ENCODE measurements around the gene EFHC1.

EFHC1 gene

DNA sequence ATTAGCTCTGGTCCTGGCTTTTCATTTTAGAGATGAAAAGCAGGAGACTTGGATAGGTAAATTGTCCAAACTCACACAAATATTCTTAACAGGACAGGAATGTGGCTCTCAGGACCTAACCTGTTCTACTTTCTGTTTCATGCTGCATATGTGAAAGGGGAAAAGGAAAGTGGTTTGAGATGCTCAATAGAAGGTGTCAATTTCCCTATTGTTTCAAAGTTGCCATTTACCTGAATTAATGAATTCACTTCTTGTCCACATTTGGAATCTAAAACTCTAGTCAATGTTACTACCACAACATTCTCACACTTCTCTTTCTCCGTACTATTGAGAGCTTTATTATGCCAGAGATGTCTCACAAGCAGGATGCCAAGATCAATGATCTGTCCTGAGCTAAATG lies 4.8 kb upstream of the EFHC1 start:
- Histone ChIP-seq H4K20me1 (ENCODE audit: insufficient read depth, low read length) (no peaks in the 10 kb centered on the region), H3K4me1 (ENCODE audit: low read length) (peaks cover 46% of the 10 kb centered on the region), H2AFZ (ENCODE audit: low read length) (no peak overlapping the region), H3F3A (ENCODE audit: insufficient read depth, low read length) (peaks cover 15% of the 10 kb centered on the region), H3K27ac (ENCODE audit: low read length) (no peak overlapping the region), H3K4me3 (ENCODE audit: low read length) (peak overlapping the region; percentile 23; the same call in 1 of the 2 replicates), H3K9me2 (replicated peaks; ENCODE audit: insufficient read depth, low read length) (no peaks in the 10 kb centered on the region), H3K27me3 (replicated peaks; ENCODE audit: insufficient read depth, low read length) (no peaks in the 10 kb centered on the region), H3K36me3 (replicated peaks; ENCODE audit: insufficient read depth, low read length) (no peaks in the 10 kb centered on the region), H3K9ac (ENCODE audit: low read length) (no peak overlapping the region), H3K79me2 (ENCODE audit: low read length) (no peaks in the 10 kb centered on the region), H3K9me3 (replicated peaks; ENCODE audit: insufficient read depth, low read length) (no peaks in the 10 kb centered on the region), H3K4me2 (ENCODE audit: low read depth, low read length) (peak overlapping the region; percentile 67)
- TF ChIP-seq EZH2 (optimal IDR thresholded peaks at IDR 0.05; ENCODE audit: low read depth, low read length) (no peak), EZH2phosphoT487 (IDR thresholded peaks at IDR 0.05; ENCODE audit: low read length) (no peak)
- TF ChIP-seq, protein P1, sequence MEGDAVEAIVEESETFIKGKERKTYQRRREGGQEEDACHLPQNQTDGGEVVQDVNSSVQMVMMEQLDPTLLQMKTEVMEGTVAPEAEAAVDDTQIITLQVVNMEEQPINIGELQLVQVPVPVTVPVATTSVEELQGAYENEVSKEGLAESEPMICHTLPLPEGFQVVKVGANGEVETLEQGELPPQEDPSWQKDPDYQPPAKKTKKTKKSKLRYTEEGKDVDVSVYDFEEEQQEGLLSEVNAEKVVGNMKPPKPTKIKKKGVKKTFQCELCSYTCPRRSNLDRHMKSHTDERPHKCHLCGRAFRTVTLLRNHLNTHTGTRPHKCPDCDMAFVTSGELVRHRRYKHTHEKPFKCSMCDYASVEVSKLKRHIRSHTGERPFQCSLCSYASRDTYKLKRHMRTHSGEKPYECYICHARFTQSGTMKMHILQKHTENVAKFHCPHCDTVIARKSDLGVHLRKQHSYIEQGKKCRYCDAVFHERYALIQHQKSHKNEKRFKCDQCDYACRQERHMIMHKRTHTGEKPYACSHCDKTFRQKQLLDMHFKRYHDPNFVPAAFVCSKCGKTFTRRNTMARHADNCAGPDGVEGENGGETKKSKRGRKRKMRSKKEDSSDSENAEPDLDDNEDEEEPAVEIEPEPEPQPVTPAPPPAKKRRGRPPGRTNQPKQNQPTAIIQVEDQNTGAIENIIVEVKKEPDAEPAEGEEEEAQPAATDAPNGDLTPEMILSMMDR (IDR thresholded peaks at IDR 0.05; ENCODE audit: low read length): no peak
- DNase-seq: peak; percentile 49

DNA sequence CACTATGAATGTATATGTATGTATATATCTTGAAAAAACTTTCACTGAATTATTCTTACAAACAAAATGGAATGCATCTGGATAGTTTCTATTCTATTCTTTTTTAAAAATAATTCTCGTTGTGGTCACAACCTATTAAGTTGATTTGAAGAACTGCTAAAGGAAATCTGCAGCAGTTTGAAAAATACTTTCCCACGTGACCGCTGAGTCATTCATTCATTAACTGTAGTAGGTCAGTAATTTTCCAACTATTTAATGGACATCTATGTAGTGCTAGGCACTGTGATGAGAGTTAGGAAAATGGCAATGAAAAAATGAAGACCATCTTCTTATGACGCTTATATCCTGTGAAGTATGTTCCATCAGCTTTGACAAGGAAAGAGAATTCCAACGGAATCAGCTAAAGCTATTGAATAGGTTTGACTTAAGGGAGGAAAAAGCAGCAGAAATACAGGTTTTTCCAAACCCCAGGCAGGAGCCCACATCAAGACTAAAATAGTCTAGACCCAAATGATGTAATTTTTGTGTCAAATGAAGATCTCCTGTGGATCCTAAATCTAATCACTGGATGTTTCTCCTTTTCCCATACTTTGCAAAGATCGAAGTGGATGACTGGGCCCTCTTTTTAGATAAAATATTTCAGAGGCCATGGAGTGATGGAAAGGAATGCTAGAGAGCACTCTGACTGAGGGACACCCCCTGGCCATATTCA lies 4.1 kb upstream of the EFHC1 start:
- no peaks in the 10 kb centered on the region for H3K9me3 ChIP-seq (replicated peaks; ENCODE audit: insufficient read depth, low read length)
- H4K20me1 ChIP-seq (ENCODE audit: insufficient read depth, low read length): no peaks in the 10 kb centered on the region
- H2AFZ ChIP-seq (ENCODE audit: low read length): no peak overlapping the region
- no peaks in the 10 kb centered on the region for H3K79me2 ChIP-seq (ENCODE audit: low read length)
- DNase-seq: no peak
- TF ChIP-seq, protein P1 (IDR thresholded peaks at IDR 0.05; ENCODE audit: low read length): no peak
- TF ChIP-seq EZH2 (optimal IDR thresholded peaks at IDR 0.05; ENCODE audit: low read depth, low read length) (no peak), EZH2phosphoT487 (IDR thresholded peaks at IDR 0.05; ENCODE audit: low read length) (no peak)
- no peak overlapping the region for H3K27ac ChIP-seq (ENCODE audit: low read length)
- H3K9me2 ChIP-seq (replicated peaks; ENCODE audit: insufficient read depth, low read length): no peaks in the 10 kb centered on the region
- no peaks in the 10 kb centered on the region for H3K27me3 ChIP-seq (replicated peaks; ENCODE audit: insufficient read depth, low read length)
- H3K4me3 ChIP-seq (ENCODE audit: low read length): no peak overlapping the region; the same call in 1 of the 2 replicates
- H3K4me1 ChIP-seq (ENCODE audit: low read length): peaks cover 50% of the 10 kb centered on the region
- peaks cover 15% of the 10 kb centered on the region for H3F3A ChIP-seq (ENCODE audit: insufficient read depth, low read length)
- H3K36me3 ChIP-seq (replicated peaks; ENCODE audit: insufficient read depth, low read length): no peaks in the 10 kb centered on the region
- no peak overlapping the region for H3K9ac ChIP-seq (ENCODE audit: low read length)
- peak overlapping the region; percentile 67 for H3K4me2 ChIP-seq (ENCODE audit: low read depth, low read length)

DNA sequence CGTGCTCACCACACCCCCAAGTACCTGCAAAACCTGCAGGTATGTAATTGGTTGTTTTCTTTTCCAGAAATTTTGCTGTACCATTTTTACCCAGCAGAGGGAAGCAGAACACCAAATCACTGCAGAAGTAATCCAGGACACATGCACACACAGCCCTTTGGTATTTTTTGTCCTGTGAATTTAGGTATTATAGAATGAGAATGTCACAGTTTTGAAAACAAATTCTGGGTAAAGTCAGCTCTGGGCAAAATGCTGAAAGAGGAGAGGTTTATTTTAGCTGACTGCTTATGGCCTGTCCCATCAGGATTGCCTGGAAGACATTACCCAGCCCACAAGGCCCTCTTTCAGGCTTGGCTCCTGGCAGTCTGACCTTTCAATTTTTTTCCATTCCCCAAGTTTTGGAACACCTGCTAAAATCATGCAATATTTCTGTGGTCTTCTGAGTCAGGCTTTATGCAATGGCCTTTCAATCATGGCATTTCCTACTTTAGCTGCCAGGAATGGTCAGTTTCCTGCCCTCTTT lies 3.5 kb upstream of the EFHC1 start:
- peak overlapping the region; percentile 33; the same call in 1 of the 2 replicates for H3K4me2 ChIP-seq (ENCODE audit: low read depth, low read length)
- peak; percentile 75 for DNase-seq
- H3K4me3 ChIP-seq (ENCODE audit: low read length): no peak overlapping the region
- peaks cover 50% of the 10 kb centered on the region for H3K4me1 ChIP-seq (ENCODE audit: low read length)
- H4K20me1 ChIP-seq (ENCODE audit: insufficient read depth, low read length): no peaks in the 10 kb centered on the region
- no peak overlapping the region for H2AFZ ChIP-seq (ENCODE audit: low read length)
- TF ChIP-seq, protein P1 (IDR thresholded peaks at IDR 0.05; ENCODE audit: low read length): peak; percentile 82
- no peak for TF ChIP-seq EZH2phosphoT487 (IDR thresholded peaks at IDR 0.05; ENCODE audit: low read length)
- H3K36me3 ChIP-seq (replicated peaks; ENCODE audit: insufficient read depth, low read length): no peaks in the 10 kb centered on the region
- H3K27me3 ChIP-seq (replicated peaks; ENCODE audit: insufficient read depth, low read length): no peaks in the 10 kb centered on the region
- no peak overlapping the region for H3K9ac ChIP-seq (ENCODE audit: low read length)
- H3F3A ChIP-seq (ENCODE audit: insufficient read depth, low read length): peaks cover 15% of the 10 kb centered on the region
- H3K9me2 ChIP-seq (replicated peaks; ENCODE audit: insufficient read depth, low read length): no peaks in the 10 kb centered on the region
- H3K9me3 ChIP-seq (replicated peaks; ENCODE audit: insufficient read depth, low read length): no peaks in the 10 kb centered on the region
- H3K79me2 ChIP-seq (ENCODE audit: low read length): no peaks in the 10 kb centered on the region
- no peak overlapping the region for H3K27ac ChIP-seq (ENCODE audit: low read length)
